Measurements from ENCODE around the gene PSMD1.
A peak's percentile ranks its signal among the peaks of the same experiment; 100 is the strongest.
"Not testable (repeated sequence)": the region's sequence is repeated elsewhere in the genome, so short reads cannot be mapped to it uniquely, and the experiment has no call there.

The PSMD1 gene

GRCh38 chr2:231025059-231025458, 31.6 kb upstream of the PSMD1 start:
- H3K9me3 ChIP-seq; in situ Hi-C loops (cut with MboI; ENCODE audit: low sequenced_read_pairs); DNase-seq (ENCODE audit: low spot score in 2 of 2); H3K4me1 ChIP-seq; H3K27me3 ChIP-seq (ENCODE audit: low read depth); H3K36me3 ChIP-seq (replicated peaks); H3K4me3 ChIP-seq: not testable (repeated sequence)

- no peak for DNase-seq (ENCODE audit: low spot score in 2 of 2)
- H3K4me1 ChIP-seq, result no peaks in the 10 kb centered on the region
- no peaks in the 10 kb centered on the region for H3K9me3 ChIP-seq
- peaks cover 1% of the 10 kb centered on the region for H3K27me3 ChIP-seq (ENCODE audit: low read depth)
- no peak overlapping the region for H3K4me3 ChIP-seq
- no peaks in the 10 kb centered on the region for H3K36me3 ChIP-seq (replicated peaks)
- in situ Hi-C loops (cut with MboI; ENCODE audit: low sequenced_read_pairs), result no loop called here
Measured at GRCh38 chr2:231028889-231029288, 27.8 kb upstream of the PSMD1 start.

- H3K4me3 ChIP-seq, result no peak overlapping the region
- H3K4me1 ChIP-seq, result no peaks in the 10 kb centered on the region
- no peaks in the 10 kb centered on the region for H3K9me3 ChIP-seq
- H3K27me3 ChIP-seq (ENCODE audit: low read depth), result peaks cover 8% of the 10 kb centered on the region
- no peak for DNase-seq (ENCODE audit: low spot score in 2 of 2)
- in situ Hi-C loops (cut with MboI; ENCODE audit: low sequenced_read_pairs), result no loop called here
- H3K36me3 ChIP-seq (replicated peaks), result no peaks in the 10 kb centered on the region
Measured at GRCh38 chr2:231029563-231029962, 27.1 kb upstream of the PSMD1 start.

- DNase-seq (ENCODE audit: low spot score in 2 of 2), result no peak
- Histone ChIP-seq H3K9me3 (no peaks in the 10 kb centered on the region), H3K27me3 (ENCODE audit: low read depth) (peaks cover 19% of the 10 kb centered on the region), H3K4me3 (no peak overlapping the region), H3K36me3 (replicated peaks) (no peaks in the 10 kb centered on the region), H3K4me1 (no peaks in the 10 kb centered on the region)
- in situ Hi-C loops (cut with MboI; ENCODE audit: low sequenced_read_pairs), result no loop called here
Measured at GRCh38 chr2:231030725-231031124, 25.9 kb upstream of the PSMD1 start.

GRCh38 chr2:231032575-231033140, 24.0 kb upstream of the PSMD1 start:
- peaks cover 27% of the 10 kb centered on the region for H3K27me3 ChIP-seq (ENCODE audit: low read depth)
- H3K4me3 ChIP-seq, result no peak overlapping the region
- no peak for DNase-seq (ENCODE audit: low spot score in 2 of 2)
- no peaks in the 10 kb centered on the region for H3K4me1 ChIP-seq
- no peaks in the 10 kb centered on the region for H3K9me3 ChIP-seq
- in situ Hi-C loops (cut with MboI; ENCODE audit: low sequenced_read_pairs), result no loop called here
- H3K36me3 ChIP-seq (replicated peaks), result no peaks in the 10 kb centered on the region

- in situ Hi-C loops (cut with MboI; ENCODE audit: low sequenced_read_pairs), result no loop called here
- no peak for DNase-seq (ENCODE audit: low spot score in 2 of 2)
- Histone ChIP-seq H3K27me3 (ENCODE audit: low read depth) (peaks cover 27% of the 10 kb centered on the region), H3K4me1 (no peaks in the 10 kb centered on the region), H3K4me3 (no peak overlapping the region), H3K36me3 (replicated peaks) (no peaks in the 10 kb centered on the region), H3K9me3 (no peaks in the 10 kb centered on the region)
Measured at GRCh38 chr2:231033147-231034132, 23.2 kb upstream of the PSMD1 start.

GRCh38 chr2:231034291-231034882, 22.3 kb upstream of the PSMD1 start:
- in situ Hi-C loops (cut with MboI; ENCODE audit: low sequenced_read_pairs), result no loop called here
- no peak for DNase-seq (ENCODE audit: low spot score in 2 of 2)
- no peaks in the 10 kb centered on the region for H3K9me3 ChIP-seq
- H3K36me3 ChIP-seq (replicated peaks), result no peaks in the 10 kb centered on the region
- H3K4me1 ChIP-seq, result no peaks in the 10 kb centered on the region
- H3K27me3 ChIP-seq (ENCODE audit: low read depth), result peaks cover 27% of the 10 kb centered on the region
- no peak overlapping the region for H3K4me3 ChIP-seq

GRCh38 chr2:231036131-231036530, 20.5 kb upstream of the PSMD1 start:
- H3K36me3 ChIP-seq (replicated peaks), result no peaks in the 10 kb centered on the region
- H3K4me3 ChIP-seq, result no peak overlapping the region
- no peaks in the 10 kb centered on the region for H3K4me1 ChIP-seq
- no peak for DNase-seq (ENCODE audit: low spot score in 2 of 2)
- no peaks in the 10 kb centered on the region for H3K9me3 ChIP-seq
- in situ Hi-C loops (cut with MboI; ENCODE audit: low sequenced_read_pairs), result no loop called here
- H3K27me3 ChIP-seq (ENCODE audit: low read depth), result peaks cover 27% of the 10 kb centered on the region

GRCh38 chr2:231036578-231037106, 20.0 kb upstream of the PSMD1 start:
- Histone ChIP-seq H3K4me1 (no peaks in the 10 kb centered on the region), H3K27me3 (ENCODE audit: low read depth) (peaks cover 27% of the 10 kb centered on the region), H3K36me3 (replicated peaks) (no peaks in the 10 kb centered on the region), H3K4me3 (no peak overlapping the region), H3K9me3 (no peaks in the 10 kb centered on the region)
- DNase-seq (ENCODE audit: low spot score in 2 of 2), result no peak
- in situ Hi-C loops (cut with MboI; ENCODE audit: low sequenced_read_pairs), result no loop called here

GRCh38 chr2:231037202-231037730, 19.4 kb upstream of the PSMD1 start, which contains the start of gene C2orf72:
TSS of gene C2orf72 (plus strand) at chr2:231037523. CDS start at chr2:231037566, 43 bp downstream.
- Histone ChIP-seq H3K27me3 (ENCODE audit: low read depth) (peaks cover 27% of the 10 kb centered on the region), H3K4me3 (peak within 1 kb of the TSS; percentile 24), H3K4me1 (no peaks in the 10 kb centered on the region), H3K36me3 (replicated peaks) (no peaks in the 10 kb centered on the region), H3K9me3 (no peaks in the 10 kb centered on the region)
- in situ Hi-C loops (cut with MboI; ENCODE audit: low sequenced_read_pairs), result no loop called here
- DNase-seq (ENCODE audit: low spot score in 2 of 2), result peak; percentile 14 to 49

GRCh38 chr2:231037731-231038482, 18.8 kb upstream of the PSMD1 start:
- in situ Hi-C loops (cut with MboI; ENCODE audit: low sequenced_read_pairs), result no loop called here
- Histone ChIP-seq H3K4me1 (no peaks in the 10 kb centered on the region), H3K36me3 (replicated peaks) (no peaks in the 10 kb centered on the region), H3K27me3 (ENCODE audit: low read depth) (peaks cover 27% of the 10 kb centered on the region), H3K4me3 (peak overlapping the region; percentile 24), H3K9me3 (no peaks in the 10 kb centered on the region)
- peak in 1 of 2 experiments; percentile 38 for DNase-seq (ENCODE audit: low spot score in 2 of 2)

GRCh38 chr2:231038483-231039293, 18.0 kb upstream of the PSMD1 start:
- in situ Hi-C loops (cut with MboI; ENCODE audit: low sequenced_read_pairs), result no loop called here
- DNase-seq (ENCODE audit: low spot score in 2 of 2), result no peak
- Histone ChIP-seq H3K4me3 (peak overlapping the region; percentile 24), H3K9me3 (no peaks in the 10 kb centered on the region), H3K36me3 (replicated peaks) (no peaks in the 10 kb centered on the region), H3K4me1 (no peaks in the 10 kb centered on the region), H3K27me3 (ENCODE audit: low read depth) (peaks cover 27% of the 10 kb centered on the region)

Measured in HAP-1 (cell line).